NCI-H748 treated with DMSO at 0.1 percent for 48 hours (cell line): ENCODE data around the gene DCPS.
A peak's percentile ranks its signal among the peaks of the same experiment; 100 is the strongest.
"Not testable (repeated sequence)": the region's sequence is repeated elsewhere in the genome, so short reads cannot be mapped to it uniquely, and the experiment has no call there.

ENCODE experiments used
- DNase-seq: peaks from one replicate; lab custom pipeline; 2025; lab: John Stamatoyannopoulos, UW

Gene DCPS

GRCh38 chr11:126345759-126346585 is 42.1 kb downstream of the DCPS start:
- DNase-seq, result no peak

- DNase-seq, result no peak
These were observed 42.7 kb downstream of the DCPS start for GRCh38 chr11:126346586-126346940.

- DNase-seq, result not testable (repeated sequence)
These were observed 43.1 kb downstream of the DCPS start for GRCh38 chr11:126346946-126347345.

- DNase-seq, result no peak
These were observed 44.1 kb downstream of the DCPS start for GRCh38 chr11:126347751-126348668.

- DNase-seq, result no peak
These were observed 45.1 kb downstream of the DCPS start for GRCh38 chr11:126348806-126349582.

GRCh38 chr11:126350836-126351235 is 47.0 kb downstream of the DCPS start:
- no peak for DNase-seq

- no peak for DNase-seq
These were observed 48.3 kb downstream of the DCPS start for GRCh38 chr11:126352163-126352562.

- DNase-seq, result no peak
These were observed 49.3 kb downstream of the DCPS start for GRCh38 chr11:126352934-126353801.

- DNase-seq, result no peak
These were observed 50.9 kb downstream of the DCPS start for GRCh38 chr11:126354631-126355323.

GRCh38 chr11:126355324-126355925 is 51.6 kb downstream of the DCPS start, which contains the start of gene ST3GAL4:
ST3GAL4 (plus strand) TSS chr11:126355686; CDS start chr11:126406156, 50,470 bp downstream.
- DNase-seq, result peak; percentile 10

GRCh38 chr11:126355926-126356897 is 52.4 kb downstream of the DCPS start:
- DNase-seq, result no peak

- no peak for DNase-seq
These were observed 53.4 kb downstream of the DCPS start for GRCh38 chr11:126357055-126357962.

- DNase-seq, result no peak
These were observed 54.3 kb downstream of the DCPS start for GRCh38 chr11:126357969-126358762.

GRCh38 chr11:126358763-126359160 is 54.9 kb downstream of the DCPS start:
- DNase-seq, result no peak

GRCh38 chr11:126359431-126360048 is 55.7 kb downstream of the DCPS start:
- DNase-seq, result no peak

- no peak for DNase-seq
These were observed 56.2 kb downstream of the DCPS start for GRCh38 chr11:126360049-126360446.
